RCC 7860 (cell line): ENCODE measurements around the gene RRBP1.

Experiments
- DNase-seq: peaks from one replicate; pipeline ENCODE4 v3.0.0-alpha.2; 2015; ENCODE audit warnings: low spot score
- FAIRE-seq: peaks from 2 replicates; lab custom pipeline; 2012; peaks lifted over from hg19 to GRCh38; lab: Jason Lieb, UNC

The RRBP1 gene

GRCh38 chr20:17587824-17588223 is 94.2 kb downstream of the RRBP1 start:
- FAIRE-seq: no peak

GRCh38 chr20:17587148-17587547 is 94.9 kb downstream of the RRBP1 start:
- no peak for FAIRE-seq
- DNase-seq: no peak

More at GRCh38 chr20:17587824-17588223, 94.2 kb downstream of the RRBP1 start:
- DNase-seq: no peak

- DNase-seq: no peak
- no peak for FAIRE-seq
Observed at GRCh38 chr20:17586250-17586649, 95.8 kb downstream of the RRBP1 start.

GRCh38 chr20:17584689-17585088 is 97.4 kb downstream of the RRBP1 start:
- DNase-seq (no peak), FAIRE-seq (no peak)

GRCh38 chr20:17583126-17583525 is 98.9 kb downstream of the RRBP1 start:
- FAIRE-seq: no peak
- DNase-seq: no peak

GRCh38 chr20:17580895-17581294 is 101.1 kb downstream of the RRBP1 start:
- DNase-seq: no peak
- no peak for FAIRE-seq

- peak; percentile 29 for DNase-seq
- FAIRE-seq: no peak
Observed at GRCh38 chr20:17579369-17580039, 102.5 kb downstream of the RRBP1 start.

GRCh38 chr20:17576215-17576614 is 105.8 kb downstream of the RRBP1 start:
- no peak for DNase-seq
- no peak for FAIRE-seq

- no peak for DNase-seq
Observed at GRCh38 chr20:17573463-17573862, 108.6 kb downstream of the RRBP1 start.

GRCh38 chr20:17572034-17572638 is 109.9 kb downstream of the RRBP1 start:
- DNase-seq: no peak
- no peak for FAIRE-seq

More at GRCh38 chr20:17573463-17573862, 108.6 kb downstream of the RRBP1 start:
- no peak for FAIRE-seq

- FAIRE-seq (no peak), DNase-seq (no peak)
Observed at GRCh38 chr20:17571153-17571527, 110.9 kb downstream of the RRBP1 start.

- no peak for FAIRE-seq
Observed at GRCh38 chr20:17570347-17571152, 111.5 kb downstream of the RRBP1 start.

GRCh38 chr20:17569616-17570346 is 112.3 kb downstream of the RRBP1 start, which contains the start of gene DSTN:
TSS of gene DSTN (plus strand) at chr20:17570075. CDS start at chr20:17570209, 134 bp downstream.
- FAIRE-seq: no peak

More at GRCh38 chr20:17570347-17571152, 111.5 kb downstream of the RRBP1 start:
- DNase-seq: no peak

GRCh38 chr20:17568972-17569521 is 113.0 kb downstream of the RRBP1 start:
- FAIRE-seq: peak; percentile 4
- peak; percentile 91 for DNase-seq

More at GRCh38 chr20:17569616-17570346, 112.3 kb downstream of the RRBP1 start, which contains the start of gene DSTN:
- peak; percentile 83 for DNase-seq

GRCh38 chr20:17568045-17568788 is 113.8 kb downstream of the RRBP1 start:
- DNase-seq (no peak), FAIRE-seq (no peak)

GRCh38 chr20:17566345-17566744 is 115.7 kb downstream of the RRBP1 start:
- FAIRE-seq (no peak), DNase-seq (no peak)

GRCh38 chr20:17565169-17565845 is 116.7 kb downstream of the RRBP1 start:
- DNase-seq (no peak), FAIRE-seq (no peak)
